A673 (cell line): ENCODE data around the gene TWNK.

Experiments
- CTCF ChIP-seq: fragments of 300-800, 200-600 bp; sonication (generic); conservative IDR thresholded peaks from 2 replicates; pipeline ENCODE4 v1.5.1; 2017; ENCODE audit warnings: low read depth, mild to moderate bottlenecking, antibody characterized with exemption, low read length, moderate library complexity, mixed read lengths
- EZH2 ChIP-seq: fragments of 200-600 bp; sonication (generic); IDR thresholded peaks from 2 replicates; pipeline ENCODE4 v1.6.1; 2017; ENCODE audit warnings: borderline replicate concordance, low read depth, mild to moderate bottlenecking, mixed read lengths, antibody characterized with exemption, low read length; ENCODE audit not compliant: poor library complexity, severe bottlenecking

DNA sequence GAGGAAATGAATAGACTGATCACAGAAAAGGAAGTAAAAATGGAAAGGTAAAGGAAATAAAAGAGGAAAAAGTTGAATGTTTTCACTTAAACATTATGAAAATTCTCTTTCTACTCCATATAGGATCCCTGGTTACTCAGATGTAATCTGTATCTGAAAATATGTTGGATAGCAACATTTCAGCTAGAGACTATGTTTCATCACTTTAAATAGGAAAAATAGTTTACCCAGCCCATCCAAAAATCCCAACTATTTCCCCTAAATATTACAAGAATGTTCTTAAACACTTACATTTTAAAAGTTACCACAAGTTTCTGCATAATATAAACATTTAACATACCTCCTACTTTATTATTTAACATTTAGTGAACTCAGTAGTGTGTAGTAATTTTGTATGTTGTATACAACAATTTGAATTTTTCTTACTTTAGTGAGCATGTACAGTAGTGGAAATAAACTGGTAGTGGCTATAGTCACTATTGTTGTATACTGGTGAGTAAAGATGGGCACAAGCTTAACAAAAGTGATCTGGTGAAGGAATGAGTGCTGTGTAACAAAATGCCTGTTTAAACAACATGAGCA is 47.5 kb upstream of the TWNK start:
- TF ChIP-seq CTCF (no peak), EZH2 (no peak)
